HFFc6 (cell line): Measurements from ENCODE around the gene PIKFYVE. TPM values are rescaled to one million over a fixed set of nuclear protein-coding genes. Genes with fewer than 3 reads are reported as not detected.

Experiments used
- DNase-seq: peaks from one replicate; pipeline ENCODE4 v3.0.0-alpha.2; 2018
- H3K27ac Mint-ChIP-seq: 2 replicates; pipeline ENCODE4 v1.8.0; 2020; ENCODE audit warnings: mild to moderate bottlenecking, mixed read lengths
- H3K27me3 Mint-ChIP-seq: 2 replicates; pipeline ENCODE4 v1.8.0; 2021; ENCODE audit warnings: mild to moderate bottlenecking, moderate library complexity, mixed read lengths; ENCODE audit not compliant: insufficient read depth
- H3K36me3 Mint-ChIP-seq: 2 replicates; pipeline ENCODE4 v1.8.0; 2021; ENCODE audit warnings: low read depth, mixed read lengths
- H3K4me1 Mint-ChIP-seq: 2 replicates; pipeline ENCODE4 v1.8.0; 2020; ENCODE audit warnings: low read depth, mixed read lengths
- H3K4me3 Mint-ChIP-seq: 2 replicates; pipeline ENCODE4 v1.8.0; 2020; ENCODE audit warnings: mild to moderate bottlenecking, moderate library complexity, mixed read lengths
- H3K9me3 Mint-ChIP-seq: 2 replicates; pipeline ENCODE4 v1.8.0; 2020; ENCODE audit warnings: mild to moderate bottlenecking, mixed read lengths
- total RNA-seq, 6 experiments: library from RNA; stranded (reverse); fragmentation: NEBNext Ultra II Directional; extraction: Animal tissue kit (Norgen Biotek cat#: 25700); gene quantifications; 2 replicates in 1 of 6; 3 replicates in 5 of 6; pipeline ENCODE4 v1.2.3, GENCODE V29; 2021
- TF ChIP-seq, protein P1 (sequence below): fragments of 200-600 bp; sonication (generic); IDR thresholded peaks from 2 replicates; pipeline ENCODE4 v1.5.0; 2021; ENCODE audit warnings: antibody characterized with exemption, mild to moderate bottlenecking

PIKFYVE gene
- total RNA-seq, 6 experiments from 2014 or later, result 17.2 to 22.0 (median 20.2) TPM

DNA sequence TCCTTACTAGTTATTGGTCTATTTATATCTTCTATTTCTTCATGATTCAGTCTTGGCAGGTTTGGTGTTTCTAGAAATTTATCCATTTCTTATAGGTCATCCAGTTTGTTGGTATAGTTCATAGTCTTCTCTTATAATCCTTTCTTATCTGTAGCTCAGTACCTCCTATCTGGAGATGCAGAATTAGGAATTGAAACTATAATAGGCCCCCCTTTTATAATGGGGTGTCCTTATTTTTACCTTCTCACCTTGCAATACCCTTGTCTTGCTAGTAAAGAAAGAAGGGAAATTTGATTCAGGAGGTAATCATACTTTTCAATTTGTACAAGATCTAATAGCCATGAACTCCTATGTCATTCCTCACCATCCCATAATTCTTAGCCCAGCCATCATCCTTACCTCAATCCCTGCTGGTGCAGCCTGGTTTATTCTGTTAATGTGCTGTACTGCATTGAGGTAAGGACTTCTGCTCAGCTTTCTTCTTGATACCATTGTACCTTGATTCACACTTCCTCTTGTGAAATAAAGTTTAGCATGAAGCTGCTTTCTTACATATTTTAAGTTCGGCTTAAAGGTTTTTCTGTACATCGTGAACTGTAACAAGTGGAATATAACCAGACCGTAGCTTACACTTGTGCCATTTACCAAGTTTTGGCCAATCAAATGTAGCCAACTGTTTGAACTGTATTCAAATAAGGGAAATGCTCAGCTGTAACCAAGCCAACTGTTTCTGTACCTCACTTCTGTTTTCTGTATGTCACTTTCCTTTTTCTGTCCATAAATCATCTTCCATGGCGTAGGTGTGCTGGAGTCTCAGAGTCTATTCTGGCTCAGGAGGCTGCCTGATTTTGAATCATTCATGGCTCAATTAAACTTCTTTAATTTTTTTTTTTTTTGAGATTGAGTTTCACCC, 100.4 kb downstream of the PIKFYVE start:
- Mint-ChIP-seq H3K36me3 (peaks cover 10% of the 10 kb centered on the region), H3K4me3 (no peak overlapping the region)

DNA sequence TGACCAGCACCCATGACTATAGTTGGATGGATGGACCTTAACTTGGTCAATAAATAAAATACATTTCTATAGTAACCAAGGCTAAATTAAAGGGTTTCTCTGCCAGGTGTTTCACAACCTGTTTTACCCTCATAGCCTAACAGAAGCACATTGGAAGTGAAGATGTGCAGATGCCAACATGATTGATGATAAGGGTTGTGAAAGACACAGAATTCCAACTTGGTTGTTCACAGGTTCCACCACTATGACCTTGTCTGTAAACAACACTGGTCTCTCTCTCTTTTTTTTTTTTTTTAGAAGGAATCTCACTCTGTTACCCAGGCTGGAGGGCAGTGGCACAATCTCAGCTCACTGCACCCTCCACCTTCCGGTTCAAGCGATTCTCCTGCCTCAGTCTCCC, 103.0 kb downstream of the PIKFYVE start:
- H3K36me3 Mint-ChIP-seq, result peaks cover 10% of the 10 kb centered on the region
- TF ChIP-seq, protein P1, sequence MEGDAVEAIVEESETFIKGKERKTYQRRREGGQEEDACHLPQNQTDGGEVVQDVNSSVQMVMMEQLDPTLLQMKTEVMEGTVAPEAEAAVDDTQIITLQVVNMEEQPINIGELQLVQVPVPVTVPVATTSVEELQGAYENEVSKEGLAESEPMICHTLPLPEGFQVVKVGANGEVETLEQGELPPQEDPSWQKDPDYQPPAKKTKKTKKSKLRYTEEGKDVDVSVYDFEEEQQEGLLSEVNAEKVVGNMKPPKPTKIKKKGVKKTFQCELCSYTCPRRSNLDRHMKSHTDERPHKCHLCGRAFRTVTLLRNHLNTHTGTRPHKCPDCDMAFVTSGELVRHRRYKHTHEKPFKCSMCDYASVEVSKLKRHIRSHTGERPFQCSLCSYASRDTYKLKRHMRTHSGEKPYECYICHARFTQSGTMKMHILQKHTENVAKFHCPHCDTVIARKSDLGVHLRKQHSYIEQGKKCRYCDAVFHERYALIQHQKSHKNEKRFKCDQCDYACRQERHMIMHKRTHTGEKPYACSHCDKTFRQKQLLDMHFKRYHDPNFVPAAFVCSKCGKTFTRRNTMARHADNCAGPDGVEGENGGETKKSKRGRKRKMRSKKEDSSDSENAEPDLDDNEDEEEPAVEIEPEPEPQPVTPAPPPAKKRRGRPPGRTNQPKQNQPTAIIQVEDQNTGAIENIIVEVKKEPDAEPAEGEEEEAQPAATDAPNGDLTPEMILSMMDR, result no peak
- H3K4me1 Mint-ChIP-seq, result peaks cover 22% of the 10 kb centered on the region
- peaks cover 13% of the 10 kb centered on the region for H3K9me3 Mint-ChIP-seq
- H3K27ac Mint-ChIP-seq, result no peak overlapping the region
- no peak for DNase-seq
- no peak overlapping the region for H3K4me3 Mint-ChIP-seq
- H3K27me3 Mint-ChIP-seq, result peaks cover 9% of the 10 kb centered on the region

More for the DNA sequence above, 100.4 kb downstream of the PIKFYVE start:
- Mint-ChIP-seq H3K9me3 (peaks cover 13% of the 10 kb centered on the region), H3K27me3 (peaks cover 9% of the 10 kb centered on the region), H3K27ac (no peak overlapping the region), H3K4me1 (peaks cover 39% of the 10 kb centered on the region)
- TF ChIP-seq, protein P1, result no peak
- DNase-seq, result no peak

DNA sequence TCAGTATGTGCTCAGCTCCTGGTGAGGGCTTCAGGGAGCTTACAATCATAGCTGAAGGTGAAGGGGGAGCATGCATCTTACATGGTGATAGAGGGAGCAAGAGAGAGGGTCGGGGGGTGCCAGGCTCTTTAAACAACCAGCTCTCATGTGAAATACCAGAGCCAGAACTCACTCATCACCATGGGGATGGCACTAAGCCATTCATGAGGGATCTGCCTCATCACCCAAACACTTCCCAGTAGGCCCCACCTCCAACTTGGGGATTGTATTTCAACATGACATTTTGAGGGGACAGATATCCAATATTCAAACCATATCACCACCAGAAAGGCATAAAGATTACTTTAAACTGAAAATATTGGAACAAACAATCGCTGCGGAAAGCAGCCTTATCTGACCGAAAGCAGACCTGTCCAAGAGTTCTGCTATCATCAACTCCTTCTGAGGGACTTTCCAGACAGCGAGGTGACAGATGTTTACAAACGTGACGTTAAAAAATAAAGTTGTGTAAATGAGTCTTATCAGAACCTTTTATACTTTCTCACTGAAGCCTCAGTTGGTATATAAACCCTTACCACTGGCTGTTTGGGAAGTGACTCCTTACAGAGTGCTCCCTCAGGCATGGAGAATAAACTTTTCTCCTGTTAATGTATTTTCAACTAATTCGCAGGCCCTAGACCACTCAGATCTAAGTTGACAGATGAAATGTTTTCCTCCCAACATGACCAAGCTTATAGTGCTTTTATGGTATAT, 105.0 kb downstream of the PIKFYVE start:
- H3K4me1 Mint-ChIP-seq, result peaks cover 18% of the 10 kb centered on the region
- H3K27ac Mint-ChIP-seq, result no peak overlapping the region
- TF ChIP-seq, protein P1, result no peak
- H3K36me3 Mint-ChIP-seq, result peaks cover 4% of the 10 kb centered on the region; the same call in 1 of the 2 replicates
- DNase-seq, result peak; percentile 17
- H3K4me3 Mint-ChIP-seq, result no peak overlapping the region
- H3K27me3 Mint-ChIP-seq, result peaks cover 8% of the 10 kb centered on the region
- no peaks in the 10 kb centered on the region for H3K9me3 Mint-ChIP-seq

DNA sequence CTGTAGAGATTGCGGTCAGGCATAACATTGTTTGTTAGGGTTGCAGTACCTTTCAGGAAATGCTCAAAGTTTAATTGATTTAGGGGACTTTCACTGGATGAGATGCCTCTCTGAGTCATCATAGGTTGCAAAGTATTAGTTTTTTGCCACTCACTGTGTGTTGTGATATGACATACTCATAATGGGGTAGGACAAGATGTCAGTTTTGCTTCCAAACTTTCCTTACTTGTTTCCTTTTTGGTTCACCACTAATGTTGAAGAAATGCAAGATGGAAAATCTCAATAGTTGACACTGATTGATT, 105.5 kb downstream of the PIKFYVE start:
- TF ChIP-seq, protein P1, result no peak
- H3K4me1 Mint-ChIP-seq, result peaks cover 18% of the 10 kb centered on the region
- H3K27me3 Mint-ChIP-seq, result peaks cover 6% of the 10 kb centered on the region
- H3K27ac Mint-ChIP-seq, result no peak overlapping the region
- H3K36me3 Mint-ChIP-seq, result no peaks in the 10 kb centered on the region
- H3K4me3 Mint-ChIP-seq, result no peak overlapping the region
- DNase-seq, result no peak
- H3K9me3 Mint-ChIP-seq, result no peaks in the 10 kb centered on the region

DNA sequence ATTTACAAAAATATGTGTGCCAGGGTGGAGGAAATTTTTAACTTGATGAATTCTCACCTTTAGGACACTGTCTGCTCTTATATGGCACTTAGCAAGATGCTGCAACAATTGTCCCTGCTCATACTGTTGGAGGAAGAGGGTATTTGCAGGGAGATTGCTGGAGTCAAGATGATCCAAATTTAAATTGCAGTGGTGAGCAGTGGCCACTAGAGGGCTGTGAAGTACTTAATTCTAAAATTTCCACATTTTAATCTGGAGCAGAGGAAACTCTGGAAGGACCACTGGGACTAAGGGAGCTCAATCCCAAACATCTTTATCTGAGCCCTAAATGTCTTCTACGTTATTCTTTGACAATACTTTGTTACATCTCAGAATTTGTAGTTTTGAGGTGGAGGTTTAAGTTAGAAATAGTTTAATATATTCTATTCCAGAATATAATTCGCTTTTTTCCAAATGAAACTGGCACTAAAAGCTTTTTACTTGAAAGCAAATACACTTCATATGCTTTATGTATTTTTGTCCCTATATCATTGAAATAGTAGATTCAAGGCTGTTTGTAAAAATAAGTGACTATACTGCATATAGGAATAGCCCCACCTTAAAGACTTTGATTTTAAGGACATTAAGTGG, 107.5 kb downstream of the PIKFYVE start:
- Mint-ChIP-seq H3K27ac (no peak overlapping the region), H3K4me1 (peaks cover 18% of the 10 kb centered on the region), H3K27me3 (peaks cover 7% of the 10 kb centered on the region), H3K9me3 (no peaks in the 10 kb centered on the region), H3K36me3 (no peaks in the 10 kb centered on the region), H3K4me3 (no peak overlapping the region)
- TF ChIP-seq, protein P1, result peak; percentile 91
- peak; percentile 51 for DNase-seq
